Inferior parietal cortex (tissue), 1 donor: ENCODE data around the gene RNF123.
"Not testable (repeated sequence)": the region's sequence is repeated elsewhere in the genome, so short reads cannot be mapped to it uniquely, and the experiment has no call there.

Source experiments
- DNase-seq: peaks from one replicate; pipeline ENCODE4 v3.0.0-alpha.2; 2016; ENCODE audit errors: extremely low spot score

Gene RNF123

GRCh38 chr3:49680493-49681231, 8.7 kb upstream of the RNF123 start:
- DNase-seq = no peak

DNA sequence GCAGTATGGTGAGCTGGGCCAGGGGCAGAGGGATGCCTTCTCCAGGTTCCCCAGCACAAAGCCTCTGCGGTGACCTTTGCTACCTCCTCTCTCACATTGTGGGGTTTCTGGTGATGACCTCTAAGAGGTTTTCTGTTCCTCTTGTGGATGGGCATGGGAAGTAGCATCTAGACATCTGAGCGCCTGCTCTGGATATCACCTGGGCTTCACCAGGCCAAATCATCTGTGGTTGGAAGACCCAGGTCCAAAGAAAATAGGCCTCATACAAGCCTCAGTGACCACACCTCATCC, 8.2 kb upstream of the RNF123 start:
- DNase-seq = no peak

DNA sequence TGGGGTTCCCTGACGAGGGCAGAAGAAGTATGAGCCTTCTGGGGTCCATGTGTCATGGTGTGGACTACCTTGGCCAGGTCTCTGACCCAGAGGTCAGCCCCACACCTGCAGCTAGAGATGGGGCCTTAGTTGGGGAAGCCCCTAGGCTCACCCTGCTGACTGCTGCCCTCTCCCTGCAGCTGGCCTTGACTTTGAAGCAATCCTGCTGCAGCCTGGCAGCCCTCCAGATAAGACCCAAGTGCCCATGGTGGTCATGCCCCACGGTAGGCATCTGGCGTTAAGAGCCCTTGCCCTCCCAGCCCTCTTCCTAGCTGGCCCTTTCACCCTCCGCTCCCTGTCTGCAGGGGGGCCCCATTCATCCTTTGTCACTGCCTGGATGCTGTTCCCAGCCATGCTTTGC, 7.8 kb upstream of the RNF123 start:
- no peak for DNase-seq

DNA sequence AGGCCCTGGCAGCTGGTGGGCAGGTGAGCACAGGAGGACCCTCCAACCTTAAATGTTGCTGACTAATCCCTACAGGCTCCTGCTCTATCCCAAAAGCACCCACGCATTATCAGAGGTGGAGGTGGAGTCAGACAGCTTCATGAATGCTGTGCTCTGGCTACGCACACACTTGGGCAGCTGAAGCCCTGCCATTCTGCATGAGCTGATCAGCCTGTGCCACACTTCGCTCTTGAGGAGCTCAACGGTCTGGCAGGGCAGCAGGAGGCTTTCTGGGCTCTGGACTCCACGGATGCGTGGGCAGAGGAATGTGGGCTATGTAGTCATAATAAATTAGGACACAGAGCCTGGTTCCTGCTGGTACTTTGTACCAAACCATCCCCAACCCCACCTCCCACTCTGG, 6.2 kb upstream of the RNF123 start:
- DNase-seq = no peak

DNA sequence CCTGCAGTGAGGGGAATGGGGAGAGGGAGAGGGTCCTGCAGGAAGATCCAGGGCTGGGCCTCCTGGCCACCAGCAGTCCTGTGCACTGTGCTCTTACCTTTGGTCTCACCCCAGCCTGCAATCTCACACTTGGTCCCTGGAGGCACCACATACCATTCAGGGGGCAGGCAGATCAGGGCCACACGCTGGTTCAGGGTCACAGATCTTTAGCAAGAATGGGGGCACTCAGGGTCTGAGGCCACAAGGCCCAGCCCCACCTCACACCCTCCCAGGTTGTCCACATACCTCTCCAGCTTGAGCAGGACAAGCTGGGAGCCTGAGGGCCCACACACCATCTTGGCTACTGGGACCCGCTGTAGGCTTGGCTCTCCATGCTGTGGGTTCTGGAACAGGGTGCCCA, 4.9 kb upstream of the RNF123 start:
- DNase-seq = not testable (repeated sequence)

GRCh38 chr3:49685103-49685502, 4.3 kb upstream of the RNF123 start:
- DNase-seq = not testable (repeated sequence)

DNA sequence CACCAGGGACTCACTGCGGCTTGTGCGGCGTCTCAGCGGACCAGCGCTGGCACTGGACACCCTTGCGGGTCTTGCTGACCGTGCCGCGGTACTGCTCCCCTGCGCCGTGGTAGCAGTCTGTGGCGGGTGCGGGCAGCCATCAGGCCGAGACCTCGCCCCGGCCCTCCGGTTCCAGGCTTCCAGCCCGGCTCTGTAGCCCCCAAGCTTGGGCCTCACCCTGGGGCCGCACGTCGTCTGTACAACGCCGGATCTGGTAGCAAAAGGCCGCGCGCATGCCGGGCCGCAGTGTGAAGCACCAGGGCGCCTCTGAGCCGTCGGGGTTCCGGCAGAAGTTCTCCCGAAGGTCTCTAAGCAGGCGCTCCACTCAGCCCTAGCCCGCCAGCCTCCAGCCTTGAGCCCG, 3.5 kb upstream of the RNF123 start:
- DNase-seq = not testable (repeated sequence)

- not testable (repeated sequence) for DNase-seq
Measured at GRCh38 chr3:49686346-49686745, 3.0 kb upstream of the RNF123 start.

DNA sequence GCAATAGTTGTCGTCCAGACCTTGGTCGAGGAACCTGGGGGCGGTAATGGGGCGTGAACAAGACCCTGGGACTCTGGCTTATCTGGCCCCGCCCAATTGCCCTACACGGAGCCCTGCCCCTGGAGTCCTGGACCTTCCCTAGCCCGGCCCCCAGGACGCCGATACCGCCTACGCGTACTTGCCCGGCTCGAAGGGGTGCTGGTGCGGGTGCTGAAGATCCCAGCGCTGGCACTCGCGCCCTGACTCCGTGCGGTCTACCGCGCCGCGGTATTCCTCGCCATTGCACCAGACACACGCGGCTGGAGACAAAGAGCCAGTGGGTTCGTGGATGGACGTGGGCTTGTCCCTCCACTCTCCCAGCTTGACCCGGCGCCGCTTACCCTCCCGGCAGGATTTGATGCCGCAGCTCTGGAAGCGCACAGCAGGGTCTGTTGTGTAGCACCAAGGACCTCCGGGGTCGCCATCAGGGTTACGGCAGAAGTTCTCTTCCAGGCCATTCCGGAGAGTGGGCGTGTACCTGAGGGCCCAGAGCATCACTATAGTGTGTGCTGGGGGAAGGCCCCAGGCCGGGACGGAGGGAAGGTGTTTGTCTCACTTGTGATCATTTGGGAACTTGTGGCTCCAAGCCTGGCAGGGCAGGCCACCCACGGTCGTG, 2.5 kb upstream of the RNF123 start:
- DNase-seq = not testable (repeated sequence)

DNA sequence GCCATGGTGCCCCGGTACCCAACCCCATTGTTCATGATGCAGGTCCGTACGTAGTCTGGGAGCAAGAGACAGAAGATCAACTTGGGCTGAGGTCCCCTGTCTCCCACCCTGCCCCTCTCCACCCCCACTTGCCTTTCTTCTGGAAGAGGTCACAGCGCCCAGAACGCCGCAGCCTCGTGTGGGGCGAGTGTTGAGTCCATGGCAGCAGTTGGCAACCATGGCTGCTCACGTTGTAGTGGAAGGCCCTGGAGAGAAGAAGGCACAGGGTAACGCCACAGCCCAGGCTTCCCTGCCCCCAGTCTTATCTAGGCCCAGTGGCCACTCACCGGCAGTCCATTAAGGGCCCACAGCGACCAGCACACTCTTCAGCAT, 1.9 kb upstream of the RNF123 start:
- DNase-seq = not testable (repeated sequence)

GRCh38 chr3:49688338-49689045, 865 bp upstream of the RNF123 start:
- not testable (repeated sequence) for DNase-seq

- not testable (repeated sequence) for DNase-seq
Measured at GRCh38 chr3:49689908-49690624, 709 bp downstream of the RNF123 start.

GRCh38 chr3:49690856-49691255, 1.5 kb downstream of the RNF123 start:
- DNase-seq = not testable (repeated sequence)

DNA sequence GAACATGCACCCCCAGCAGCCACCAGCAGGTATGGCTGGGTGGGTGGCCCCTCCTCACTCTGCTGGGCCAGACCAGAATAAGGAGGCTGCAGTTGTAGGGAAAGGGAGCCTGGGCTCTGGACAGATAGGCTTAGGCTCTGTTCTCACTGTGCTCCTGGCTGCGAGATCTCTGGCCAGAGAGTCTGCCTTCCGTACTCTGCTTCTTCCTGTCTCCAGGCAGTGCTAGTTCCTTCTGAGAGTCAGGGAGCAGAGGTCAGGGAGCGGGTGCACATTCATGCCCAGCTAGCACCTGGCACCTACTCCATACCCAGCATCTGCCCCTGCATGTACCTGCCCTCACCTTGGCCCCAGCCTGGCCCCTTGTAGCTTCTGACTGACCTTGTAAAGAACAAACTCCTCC, 2.1 kb downstream of the RNF123 start:
- not testable (repeated sequence) for DNase-seq

GRCh38 chr3:49694409-49695070, 5.2 kb downstream of the RNF123 start:
- DNase-seq = not testable (repeated sequence)

- DNase-seq = not testable (repeated sequence)
Measured at GRCh38 chr3:49695350-49696015, 6.1 kb downstream of the RNF123 start.

DNA sequence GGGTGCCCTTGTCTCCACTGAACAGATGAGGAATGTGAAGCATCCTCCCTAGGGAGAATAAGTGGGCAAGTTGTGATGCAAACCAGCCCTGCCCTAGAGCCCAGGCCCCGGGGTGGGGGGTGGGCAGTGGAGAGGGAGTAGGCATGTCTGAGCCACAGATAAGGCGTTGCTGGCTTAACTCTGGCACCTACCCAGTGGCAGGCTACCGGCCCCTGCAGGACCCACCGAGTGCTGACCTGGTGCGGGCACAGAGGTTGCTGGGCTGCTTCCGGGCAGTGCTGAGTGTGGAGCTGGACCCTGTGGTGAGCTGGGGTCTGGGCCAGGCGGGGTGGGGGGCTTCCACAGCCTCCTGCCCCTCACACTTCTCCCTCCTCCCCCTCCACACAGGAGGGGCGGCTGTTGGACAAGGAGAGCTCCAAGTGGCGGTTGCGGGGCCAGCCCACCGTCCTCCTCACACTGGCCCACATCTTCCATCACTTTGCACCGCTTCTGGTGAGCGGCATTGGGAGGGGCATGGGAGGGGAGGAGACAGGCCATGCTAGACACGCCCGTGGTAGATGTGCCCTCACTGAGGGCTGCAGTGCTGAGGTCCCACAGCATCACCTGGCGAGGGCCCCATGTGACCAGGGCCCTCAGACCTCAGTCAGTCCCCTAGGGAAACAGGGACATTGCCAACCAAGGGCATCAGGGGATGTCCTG, 10.1 kb downstream of the RNF123 start:
- no peak for DNase-seq

DNA sequence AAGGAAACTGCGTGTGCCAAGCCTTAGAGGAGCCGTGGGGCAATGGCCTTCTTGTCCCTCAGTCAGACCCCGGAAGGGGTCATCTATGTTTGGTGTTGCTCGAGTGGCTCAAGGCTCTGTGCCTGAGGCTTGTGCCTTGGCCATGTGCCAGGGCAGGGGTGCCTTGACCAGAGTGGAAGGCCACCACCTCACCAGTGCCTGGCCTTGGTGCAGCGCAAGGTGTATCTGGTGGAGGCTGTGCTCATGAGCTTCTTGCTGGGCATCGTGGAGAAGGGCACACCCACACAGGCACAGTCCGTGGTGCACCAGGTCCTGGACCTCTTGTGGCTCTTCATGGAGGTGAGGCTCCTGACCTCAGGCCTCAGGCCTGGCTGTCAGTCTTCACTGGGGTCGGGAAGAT, 10.7 kb downstream of the RNF123 start:
- no peak for DNase-seq

DNA sequence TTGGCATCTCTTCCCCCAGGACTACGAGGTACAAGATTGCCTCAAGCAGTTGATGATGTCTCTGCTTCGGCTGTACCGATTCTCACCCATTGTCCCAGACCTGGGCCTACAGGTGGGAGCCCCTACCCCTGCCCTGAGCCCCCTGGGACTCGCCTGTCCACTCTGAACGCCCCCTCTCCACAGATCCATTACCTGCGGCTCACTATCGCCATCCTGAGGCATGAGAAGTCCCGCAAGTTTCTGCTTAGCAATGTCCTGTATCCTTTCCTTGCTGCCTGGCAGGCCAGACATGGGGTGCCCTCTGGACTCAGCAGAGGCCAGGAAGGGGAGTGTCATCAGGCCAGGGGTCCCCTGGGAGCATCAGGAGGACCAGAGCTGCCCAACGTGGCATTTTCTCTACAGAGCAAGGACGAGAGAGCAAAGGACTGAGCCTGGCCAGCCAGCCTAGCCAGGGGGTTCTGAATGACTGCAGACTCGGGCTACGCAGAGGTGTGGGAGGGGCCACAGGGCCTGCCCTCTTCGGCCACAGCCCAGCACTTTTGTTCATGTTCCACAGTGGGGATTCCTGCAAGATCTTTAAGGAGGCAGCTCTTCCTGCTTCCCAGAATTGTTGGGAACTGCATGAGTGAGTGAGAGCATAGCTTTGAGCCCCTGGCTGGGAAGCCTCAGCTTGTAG, 11.2 kb downstream of the RNF123 start:
- no peak for DNase-seq
